Stimulated activated CD4-positive, alpha-beta T cell treated with anti-CD3 and anti-CD28 coated beads, Interleukin-15, amount 100 ng/mL, for 48 hours (primary cell): ENCODE measurements around the gene TLR6.
"Not testable (repeated sequence)": the region's sequence is repeated elsewhere in the genome, so short reads cannot be mapped to it uniquely, and the experiment has no call there.

Experiments used
- DNase-seq, 2 donors: peaks; one replicate each; pipeline ENCODE4 v3.0.0-alpha.2; 2020; ENCODE audit warnings: low read depth in 2 of 2

The TLR6 gene

GRCh38 chr4:38787693-38788092, 68.9 kb downstream of the TLR6 start:
- no peak for DNase-seq

- DNase-seq = no peak
Measured at GRCh38 chr4:38785901-38786402, 70.7 kb downstream of the TLR6 start.

GRCh38 chr4:38785041-38785790, 71.4 kb downstream of the TLR6 start:
- no peak for DNase-seq

DNA sequence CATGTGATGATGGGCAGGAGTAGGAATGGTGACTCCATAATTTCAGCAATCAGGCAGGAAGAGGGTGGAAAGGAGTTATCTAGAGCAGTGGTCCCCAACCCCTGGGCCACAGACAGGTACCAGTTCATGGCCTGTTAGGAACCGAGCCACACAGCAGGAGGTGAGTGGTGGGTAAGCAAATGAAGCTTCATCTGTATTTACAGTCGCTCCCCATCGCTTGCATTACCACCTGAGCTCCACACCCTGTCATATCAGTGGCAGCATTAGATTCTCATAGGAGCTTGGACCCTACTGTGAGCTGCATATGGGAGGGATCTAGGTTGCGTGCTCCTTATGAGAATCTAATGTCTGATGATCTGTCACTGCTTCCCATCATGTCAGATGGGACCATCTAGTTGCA, 72.5 kb downstream of the TLR6 start:
- DNase-seq = no peak

- no peak for DNase-seq
Measured at GRCh38 chr4:38783109-38783460, 73.5 kb downstream of the TLR6 start.

DNA sequence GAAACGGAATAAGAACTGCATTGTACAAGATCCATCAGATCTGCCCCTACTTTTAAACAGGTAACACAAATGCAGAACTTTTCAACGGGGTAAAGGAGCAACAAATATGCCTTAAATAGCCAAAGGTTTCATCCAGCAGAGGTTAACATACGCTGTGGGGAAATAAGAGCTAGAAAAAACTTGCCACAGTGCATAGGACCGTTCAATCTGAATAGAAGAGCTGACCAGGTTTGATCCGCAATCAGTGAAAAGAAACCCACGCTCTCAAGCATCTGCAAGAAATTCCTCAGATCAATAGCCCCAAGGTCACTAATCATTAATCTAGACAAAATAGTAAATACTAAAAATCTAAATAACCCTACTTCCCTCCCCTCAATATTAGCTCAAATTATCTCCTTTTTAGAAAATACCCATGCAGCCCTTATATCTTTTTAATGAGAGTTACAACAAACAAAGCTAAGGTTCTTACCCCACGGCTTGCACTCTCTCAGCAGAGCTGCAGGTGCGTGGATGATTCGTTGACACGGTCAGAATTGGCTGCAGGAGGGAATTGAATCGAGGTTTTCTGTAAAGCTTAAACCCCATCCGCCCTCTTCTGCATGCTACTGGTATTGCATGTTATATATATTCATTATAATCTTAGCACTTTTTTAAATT, 74.0 kb downstream of the TLR6 start, which contains the start of gene TLR10:
TLR10 (minus strand) TSS at position 539 of the 657 bp plus-strand sequence. CDS start 7,400 bp downstream, outside the sequence.
- no peak for DNase-seq

- no peak for DNase-seq
Measured at GRCh38 chr4:38781854-38782261, 74.8 kb downstream of the TLR6 start.

GRCh38 chr4:38780833-38781484, 75.7 kb downstream of the TLR6 start:
- no peak for DNase-seq

DNA sequence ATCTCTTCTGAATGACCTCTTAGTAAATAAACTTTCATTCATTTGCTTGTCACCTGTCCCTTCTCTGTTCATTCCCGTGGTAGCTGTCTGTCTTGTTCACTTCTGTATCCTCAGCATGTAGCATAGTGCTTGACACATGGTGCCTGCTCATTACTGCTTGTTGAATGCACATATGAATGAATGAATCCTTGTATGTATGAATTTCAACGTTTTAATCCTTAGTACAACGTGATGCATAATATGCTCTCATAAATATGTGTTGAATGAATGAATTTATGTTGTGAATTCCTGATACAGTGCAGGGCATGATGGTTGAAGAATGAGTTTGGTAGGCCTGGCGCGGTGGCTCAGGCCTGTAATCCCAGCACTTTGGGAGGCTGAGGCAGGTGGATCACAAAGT, 76.8 kb downstream of the TLR6 start:
- DNase-seq = no peak

GRCh38 chr4:38777925-38778324, 78.7 kb downstream of the TLR6 start:
- not testable (repeated sequence) for DNase-seq

GRCh38 chr4:38775326-38775725, 81.3 kb downstream of the TLR6 start:
- DNase-seq = no peak

DNA sequence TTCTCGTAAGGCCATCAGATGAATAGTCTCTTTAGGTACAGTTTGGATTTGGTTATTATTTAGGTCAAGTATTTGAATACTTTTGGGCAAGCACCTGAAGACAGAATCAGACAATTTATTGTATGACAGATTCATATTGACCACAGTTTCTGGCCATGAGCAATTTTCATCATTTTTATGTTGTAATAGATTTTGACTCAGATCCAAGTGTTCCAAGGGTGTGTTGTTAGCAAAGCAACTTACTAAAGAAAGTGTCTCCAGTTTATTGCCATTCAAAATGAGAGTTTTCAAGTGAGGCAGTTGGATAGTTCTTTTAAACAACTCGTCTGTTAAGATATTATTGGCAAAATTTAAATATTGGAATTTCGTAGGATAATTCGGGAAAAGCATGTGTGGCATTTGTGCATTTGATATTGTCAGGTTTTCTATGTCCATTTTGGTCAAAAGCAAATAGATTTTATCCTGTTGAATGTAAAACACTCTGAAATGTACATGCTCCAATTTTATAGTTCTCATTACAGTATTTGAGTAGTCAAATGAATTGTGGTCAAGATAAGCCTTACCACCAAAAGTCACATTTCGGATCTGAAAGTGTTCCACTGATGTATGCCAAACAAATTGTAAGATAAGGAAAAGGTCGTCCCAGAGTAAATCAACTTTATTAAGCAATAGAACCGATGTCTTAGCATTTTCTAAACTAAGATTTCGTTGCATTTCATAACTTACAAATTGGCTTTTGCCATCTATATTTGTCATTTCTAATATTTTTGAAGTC, 82.2 kb downstream of the TLR6 start:
- no peak for DNase-seq
